ENCODE data around the gene SLC25A52.
"Not testable (repeated sequence)": the region's sequence is repeated elsewhere in the genome, so short reads cannot be mapped to it uniquely, and the experiment has no call there.

Gene SLC25A52, protein sequence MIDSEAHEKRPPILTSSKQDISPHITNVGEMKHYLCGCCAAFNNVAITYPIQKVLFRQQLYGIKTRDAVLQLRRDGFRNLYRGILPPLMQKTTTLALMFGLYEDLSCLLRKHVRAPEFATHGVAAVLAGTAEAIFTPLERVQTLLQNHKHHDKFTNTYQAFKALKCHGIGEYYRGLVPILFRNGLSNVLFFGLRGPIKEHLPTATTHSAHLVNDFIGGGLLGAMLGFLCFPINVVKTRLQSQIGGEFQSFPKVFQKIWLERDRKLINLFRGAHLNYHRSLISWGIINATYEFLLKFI

DNA sequence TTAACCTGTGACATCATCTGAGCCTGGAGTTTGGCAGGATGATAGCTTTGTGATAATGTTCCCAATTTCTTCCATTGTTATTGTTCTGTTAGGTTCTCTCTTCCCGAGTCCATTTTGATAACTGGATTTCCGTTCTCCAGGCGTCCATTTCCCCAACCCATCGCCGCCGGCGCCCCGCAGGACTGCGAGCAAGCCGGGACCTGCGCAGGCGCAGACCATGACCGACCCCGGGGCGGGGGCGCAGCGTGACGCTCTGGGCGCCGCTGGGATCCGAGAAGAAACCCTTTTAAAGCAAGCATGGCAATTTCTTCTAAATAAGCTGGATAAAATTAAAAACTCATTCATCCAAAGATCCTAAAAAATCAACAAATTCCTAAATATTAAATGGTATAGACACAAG lies at the start of gene SLC25A52:
SLC25A52 (minus strand) TSS at position 186 of the 400 bp plus-strand sequence. CDS start 219 bp downstream, outside the sequence.
- no peak for DNase-seq (ENCODE audit: low read depth)

DNA sequence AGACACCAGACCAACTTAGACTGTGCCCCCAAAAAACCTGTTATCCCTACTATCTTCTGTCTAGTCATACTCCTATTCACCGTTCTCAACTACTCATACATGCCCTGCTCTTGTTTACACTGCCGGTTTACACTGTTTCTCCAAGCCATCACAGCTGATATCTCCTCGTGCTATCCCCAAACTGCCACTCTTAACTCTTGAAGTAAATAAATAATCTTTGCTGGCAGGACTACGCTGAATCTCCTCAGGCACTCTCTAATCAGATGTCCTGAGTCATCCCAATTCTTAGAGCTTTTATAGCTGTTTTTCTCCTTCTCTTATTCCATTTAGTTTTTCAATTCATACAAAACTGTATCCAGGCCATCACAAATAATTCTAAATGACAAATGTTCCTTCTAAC lies 48.4 kb upstream of the SLC25A52 start:
- not testable (repeated sequence) for DNase-seq (ENCODE audit: low read depth)

DNA sequence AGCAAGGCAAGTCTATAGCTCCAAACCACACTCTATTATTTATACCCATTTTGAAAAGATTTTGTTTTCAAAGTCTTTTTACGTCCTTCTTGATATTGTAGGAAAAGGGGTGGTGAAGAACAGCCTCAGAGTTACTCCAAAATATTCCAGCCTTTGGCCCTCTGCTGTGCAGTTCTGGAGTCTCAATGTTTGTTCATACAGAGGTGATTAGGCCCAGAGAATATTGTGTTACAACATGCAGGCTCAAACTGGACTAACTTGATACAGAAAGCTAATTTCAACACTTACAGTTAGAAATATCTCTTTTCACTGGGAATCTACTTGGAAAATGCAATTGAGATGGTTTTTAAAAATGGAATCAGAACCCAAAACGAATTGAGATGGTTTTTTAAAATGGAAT lies 40.4 kb upstream of the SLC25A52 start:
- no peak for DNase-seq (ENCODE audit: low read depth)

DNA sequence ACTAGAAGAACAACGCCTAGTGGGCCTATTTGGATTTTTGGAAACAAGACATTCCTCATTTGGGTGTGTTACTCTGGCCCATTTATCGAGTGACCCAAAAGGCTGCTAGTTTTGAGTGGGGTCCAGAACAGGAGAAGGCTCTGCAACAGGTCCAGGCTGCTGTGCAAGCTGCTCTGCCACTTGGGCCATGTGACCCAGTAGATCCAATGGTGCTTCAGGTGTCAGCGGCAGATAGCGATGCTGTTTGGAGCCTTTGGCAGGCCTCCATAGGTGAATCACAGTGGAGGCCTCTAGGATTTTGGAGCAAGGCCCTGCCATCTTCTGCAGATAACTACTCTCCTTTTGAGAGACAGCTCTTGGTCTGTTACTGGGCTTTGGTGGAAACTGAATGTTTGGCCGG lies 38.6 kb upstream of the SLC25A52 start:
- DNase-seq (ENCODE audit: low read depth): not testable (repeated sequence)

DNA sequence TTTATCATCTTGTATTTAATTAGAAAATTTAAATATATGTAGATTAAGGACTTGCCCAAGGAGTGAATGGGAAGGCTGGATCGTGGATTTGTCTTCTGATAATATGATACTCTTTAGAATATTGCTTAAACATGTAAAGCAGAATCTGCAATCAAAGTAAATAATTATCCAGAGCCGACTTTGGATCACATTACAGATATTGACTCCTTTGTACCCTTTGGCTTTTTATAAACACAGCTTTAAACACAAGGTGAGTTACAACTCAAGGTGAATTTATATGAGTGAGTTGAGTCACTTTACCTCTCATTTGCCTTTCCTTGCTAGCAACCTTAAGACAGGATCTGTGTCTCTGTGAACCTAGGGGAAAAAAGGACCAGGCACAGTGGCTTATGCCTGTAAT lies 37.7 kb upstream of the SLC25A52 start:
- DNase-seq (ENCODE audit: low read depth): no peak

DNA sequence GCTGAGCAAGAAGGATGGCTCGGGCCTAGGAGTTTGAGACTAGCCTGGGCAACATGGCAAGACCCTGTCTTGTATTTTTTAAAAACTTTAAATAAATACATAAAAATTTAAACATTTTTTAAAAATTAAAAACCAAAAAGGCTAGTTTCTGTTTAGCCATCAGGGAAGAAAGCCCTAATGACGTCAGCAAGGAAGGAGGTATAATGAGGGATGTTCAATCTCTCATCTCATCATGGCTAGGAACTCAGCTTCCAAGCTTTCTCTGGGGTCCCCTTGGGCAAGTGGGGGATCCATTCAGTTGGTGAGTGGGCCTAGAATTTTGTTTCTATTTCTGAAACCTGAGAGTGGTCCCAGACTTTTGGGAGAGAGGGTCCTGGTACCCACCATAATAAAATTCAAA lies 35.1 kb upstream of the SLC25A52 start:
- no peak for DNase-seq (ENCODE audit: low read depth)

DNA sequence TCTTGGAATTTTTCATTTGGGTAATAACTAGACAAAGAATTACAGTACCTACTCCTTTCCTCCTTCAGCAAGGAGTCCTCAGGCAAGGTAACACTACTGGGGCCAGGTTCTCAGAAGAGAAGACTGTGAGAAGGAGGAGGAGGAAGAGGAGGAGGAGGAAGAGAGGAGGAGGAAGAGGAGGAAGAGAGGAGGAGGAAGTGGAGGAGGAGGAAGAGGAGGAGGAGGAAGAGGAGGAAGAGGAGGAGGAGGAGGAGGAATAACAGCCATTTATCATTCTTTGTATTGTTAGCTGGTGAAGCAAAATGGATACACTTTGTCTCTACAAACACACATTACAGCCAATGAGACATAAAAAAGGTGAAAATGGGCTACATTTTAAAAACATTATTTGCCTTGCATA lies 32.9 kb upstream of the SLC25A52 start:
- no peak for DNase-seq (ENCODE audit: low read depth)

DNA sequence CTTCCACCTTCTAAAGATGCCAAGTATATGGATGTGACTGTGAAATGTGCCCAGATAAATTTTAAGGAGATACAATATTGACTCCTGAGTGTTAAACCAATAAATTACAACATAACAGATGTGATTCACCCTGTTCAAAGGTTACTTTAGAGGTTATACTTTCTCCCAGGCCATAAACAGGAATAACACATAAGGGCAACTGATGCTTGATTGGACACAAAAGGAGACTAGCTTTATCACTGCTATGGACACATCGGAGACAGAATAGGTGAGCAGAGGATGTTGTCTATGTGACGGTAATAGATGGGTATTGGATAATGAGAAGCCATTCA lies 31.9 kb upstream of the SLC25A52 start:
- DNase-seq (ENCODE audit: low read depth): no peak

DNA sequence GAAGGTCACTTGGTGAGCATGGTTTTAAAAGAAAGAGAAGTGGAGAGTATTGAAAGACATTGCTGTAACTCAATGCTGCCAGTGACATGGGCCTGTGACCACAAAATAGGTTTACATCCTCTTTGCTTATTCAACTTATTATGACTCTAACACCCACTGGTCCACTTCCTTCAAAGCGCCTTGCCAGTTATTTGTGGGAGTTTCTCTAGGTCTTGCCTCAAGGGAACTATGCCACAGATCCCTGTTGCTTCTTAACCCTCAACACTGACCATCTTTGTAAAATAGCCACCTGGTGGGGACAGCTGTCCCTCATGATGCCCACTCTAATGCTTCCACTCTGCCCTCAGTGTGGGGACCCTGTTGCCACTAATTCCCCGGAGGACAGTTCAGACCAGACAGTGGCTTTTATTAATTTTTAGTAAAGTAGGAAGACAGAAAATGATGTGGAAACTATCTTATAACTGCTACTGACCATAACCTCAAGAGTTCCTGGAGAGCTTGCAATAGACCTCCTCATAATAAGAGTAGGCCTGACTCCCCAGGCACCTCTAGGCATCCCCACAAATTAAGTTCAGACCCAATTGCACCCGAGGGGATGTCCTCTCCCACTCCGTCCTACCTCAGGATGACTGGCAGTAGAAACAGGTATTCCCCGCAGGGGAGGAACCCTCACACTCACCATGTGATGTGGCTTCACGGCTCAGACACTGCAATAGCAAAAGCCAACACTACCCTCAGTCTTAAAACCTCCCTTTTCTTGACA lies 31.3 kb upstream of the SLC25A52 start:
- no peak for DNase-seq (ENCODE audit: low read depth)

DNA sequence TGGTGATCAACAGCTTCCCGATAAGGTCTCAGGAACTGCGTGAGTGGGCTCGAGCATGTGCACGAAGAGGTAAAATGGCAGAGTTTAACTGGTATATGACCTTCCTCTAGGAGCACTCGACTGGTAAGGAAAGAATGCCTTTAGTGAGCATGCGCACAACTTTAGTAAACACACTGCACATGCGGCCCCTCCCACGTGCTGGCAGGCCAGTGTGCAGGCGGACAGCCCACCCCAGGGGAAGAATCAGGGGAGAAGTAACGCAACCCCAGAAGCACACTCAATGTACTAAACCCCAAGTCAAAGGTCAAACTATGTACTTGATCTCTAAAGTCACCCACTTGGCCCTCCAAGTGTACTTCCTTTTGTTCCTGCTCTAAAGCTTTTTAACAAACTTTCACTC lies 28.7 kb upstream of the SLC25A52 start:
- DNase-seq (ENCODE audit: low read depth): no peak

DNA sequence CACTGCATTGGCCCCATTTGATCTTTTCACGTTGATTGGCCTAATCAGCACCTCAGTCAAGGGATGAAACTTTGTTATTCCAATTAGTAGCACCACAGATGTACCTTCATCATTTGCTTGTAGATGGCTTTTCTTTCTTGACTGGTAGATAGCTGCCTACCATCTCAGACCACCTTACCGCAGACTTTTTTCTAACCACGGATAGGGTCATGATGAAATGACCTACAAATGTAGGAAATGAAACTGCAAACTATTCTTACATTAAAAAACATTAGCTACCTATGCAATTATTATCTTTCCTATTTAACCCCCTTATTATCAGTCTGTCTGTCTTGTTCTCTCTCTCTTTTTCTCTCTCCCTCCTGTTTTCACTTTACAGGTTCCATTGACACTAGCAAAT lies 22.4 kb upstream of the SLC25A52 start:
- no peak for DNase-seq (ENCODE audit: low read depth)

DNA sequence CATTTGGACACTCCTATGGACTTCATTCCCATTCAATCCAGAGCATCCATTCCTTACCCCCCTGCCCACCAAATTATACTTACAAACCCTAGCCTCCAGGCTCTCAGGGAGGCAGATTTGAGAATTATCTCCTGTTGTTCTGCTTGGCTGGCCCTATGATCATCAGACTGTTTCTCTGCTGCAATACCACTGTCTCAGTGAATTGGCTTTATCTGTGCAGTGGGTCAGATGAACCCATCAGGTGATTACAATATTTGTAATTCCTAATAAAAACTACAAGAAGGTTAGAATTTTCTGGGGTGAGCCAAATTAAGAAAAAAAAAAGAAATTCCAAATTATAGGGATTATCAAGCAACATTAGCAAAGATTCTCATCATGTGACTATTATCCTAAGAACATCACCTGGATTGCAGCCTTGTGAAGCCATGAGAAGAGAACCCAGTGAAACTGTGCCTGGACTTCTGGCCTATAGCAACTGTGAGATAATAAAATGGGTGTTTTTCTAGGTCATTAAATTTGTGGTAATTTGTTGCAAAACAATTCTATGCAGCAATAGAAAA lies 17.8 kb upstream of the SLC25A52 start:
- no peak for DNase-seq (ENCODE audit: low read depth)

DNA sequence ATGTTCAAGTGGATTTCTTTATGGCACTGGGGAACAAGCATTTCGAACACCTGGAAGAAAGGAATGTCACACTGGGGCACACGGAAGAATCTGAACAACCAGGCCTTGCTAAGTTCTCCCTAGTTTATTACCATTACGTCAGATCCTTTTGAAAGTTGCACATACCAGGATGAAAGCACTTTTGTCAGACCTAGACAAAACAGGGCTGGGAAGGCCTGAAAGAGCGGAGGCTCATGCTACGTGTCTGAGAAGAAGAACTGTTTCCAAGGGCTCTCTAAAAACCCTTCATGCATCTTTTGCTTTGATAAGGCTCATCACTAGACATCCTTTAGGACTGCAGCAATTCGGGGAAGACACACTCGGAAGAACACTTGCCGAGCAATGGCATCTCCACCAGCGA lies 15.4 kb upstream of the SLC25A52 start:
- DNase-seq (ENCODE audit: low read depth): no peak

DNA sequence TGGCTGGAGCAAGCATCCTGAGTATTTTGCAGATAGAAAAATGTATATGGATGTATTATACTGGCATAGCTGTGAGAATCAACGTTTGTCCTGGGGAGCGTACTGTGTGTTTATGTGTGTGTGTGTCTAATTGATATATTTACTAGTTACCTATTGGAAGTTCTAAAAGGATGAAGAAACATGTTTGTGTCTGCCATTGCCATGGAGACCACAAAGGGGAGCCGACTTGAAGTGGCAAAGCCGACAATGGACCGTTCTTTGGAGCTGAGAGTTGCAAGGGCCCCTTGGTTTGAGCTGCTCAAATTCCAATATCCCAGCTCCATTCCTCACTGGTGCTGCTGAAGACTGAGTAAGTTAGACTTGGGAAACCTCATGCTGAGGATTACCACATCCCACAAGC lies 14.3 kb upstream of the SLC25A52 start:
- DNase-seq (ENCODE audit: low read depth): no peak

DNA sequence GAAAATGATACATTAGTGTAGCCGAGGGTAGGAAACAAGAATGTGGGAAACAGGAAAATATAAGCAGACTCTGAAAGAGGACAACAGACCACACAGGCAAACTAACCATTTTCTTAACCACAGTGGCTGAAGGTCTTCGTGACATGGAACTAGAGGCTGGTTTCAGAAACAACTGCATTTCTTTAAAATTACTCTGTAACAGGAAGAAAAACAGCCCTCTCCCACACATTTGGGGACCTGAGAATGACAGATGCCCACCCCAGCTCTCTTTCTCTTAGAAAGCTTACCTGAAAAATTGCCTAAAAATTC lies 13.8 kb upstream of the SLC25A52 start:
- DNase-seq (ENCODE audit: low read depth): no peak

DNA sequence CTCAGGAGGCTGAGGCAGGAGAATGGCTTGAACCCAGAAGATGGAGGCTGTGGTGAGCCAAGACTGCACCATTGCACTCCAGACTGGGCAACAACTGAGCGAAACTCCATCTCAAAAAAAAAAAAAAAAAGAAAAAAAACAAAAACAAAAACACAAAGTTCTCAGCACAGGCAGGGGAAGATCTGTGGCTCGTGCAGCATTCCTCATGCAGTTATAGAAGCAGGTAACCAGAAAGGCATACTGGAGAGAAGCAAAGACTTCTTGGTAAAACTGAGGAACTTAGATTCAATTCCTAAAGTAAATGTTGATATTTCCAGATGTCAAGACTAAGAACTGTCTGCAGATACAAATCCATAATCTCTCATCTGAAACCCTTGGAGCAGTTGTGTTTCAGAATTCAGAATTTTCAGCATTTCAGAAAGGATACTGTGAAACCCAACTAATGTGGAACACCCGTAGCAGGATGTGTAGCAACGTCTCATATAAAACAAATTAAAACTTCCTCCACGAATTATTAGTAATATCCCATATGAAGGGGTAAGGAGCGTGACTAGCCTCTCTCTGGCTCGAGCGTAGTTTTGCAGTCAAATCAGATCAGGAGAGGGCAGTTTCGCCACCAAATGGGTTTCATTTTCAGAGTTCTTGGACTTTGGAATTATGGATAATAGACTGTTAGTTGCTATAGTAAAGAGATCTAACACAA lies 13.2 kb upstream of the SLC25A52 start:
- no peak for DNase-seq (ENCODE audit: low read depth)

DNA sequence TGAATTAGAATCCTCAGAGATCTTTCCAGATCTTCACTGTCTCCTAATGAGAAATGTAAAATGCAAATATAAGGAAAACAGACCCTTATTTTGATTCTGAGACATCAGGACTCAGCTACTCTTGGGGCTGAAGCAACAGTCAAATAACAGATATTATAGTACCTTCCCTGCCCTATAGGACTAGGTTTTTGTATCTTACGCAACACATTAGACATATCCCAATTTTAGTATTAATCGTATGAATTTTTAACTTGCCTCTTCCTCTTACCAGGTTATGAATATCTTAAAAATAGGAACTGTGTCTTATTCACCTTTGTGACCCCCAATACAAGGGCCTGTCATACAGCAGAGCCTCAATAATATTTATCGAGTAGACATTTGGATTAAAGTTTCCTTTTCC lies 12.0 kb upstream of the SLC25A52 start:
- DNase-seq (ENCODE audit: low read depth): no peak

DNA sequence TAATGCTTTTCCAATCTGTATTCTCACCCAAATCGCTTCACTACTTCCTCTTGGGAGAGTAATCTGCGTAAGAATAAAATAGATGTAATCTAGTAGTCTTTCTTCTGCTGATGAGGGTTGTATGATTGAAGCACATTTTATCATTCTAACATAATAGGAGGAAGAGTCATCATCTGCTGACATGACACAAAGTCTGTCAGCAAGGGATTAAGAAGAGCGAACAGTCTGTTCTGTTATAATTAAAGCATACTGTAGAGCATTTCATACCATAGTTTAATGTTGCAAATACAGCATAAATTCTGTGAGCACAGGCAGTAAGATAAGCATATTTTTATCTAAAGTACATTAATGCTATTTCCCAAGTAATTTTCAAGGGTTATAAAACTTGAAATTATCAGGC lies 10.4 kb downstream of the SLC25A52 start:
- DNase-seq (ENCODE audit: low read depth): no peak

DNA sequence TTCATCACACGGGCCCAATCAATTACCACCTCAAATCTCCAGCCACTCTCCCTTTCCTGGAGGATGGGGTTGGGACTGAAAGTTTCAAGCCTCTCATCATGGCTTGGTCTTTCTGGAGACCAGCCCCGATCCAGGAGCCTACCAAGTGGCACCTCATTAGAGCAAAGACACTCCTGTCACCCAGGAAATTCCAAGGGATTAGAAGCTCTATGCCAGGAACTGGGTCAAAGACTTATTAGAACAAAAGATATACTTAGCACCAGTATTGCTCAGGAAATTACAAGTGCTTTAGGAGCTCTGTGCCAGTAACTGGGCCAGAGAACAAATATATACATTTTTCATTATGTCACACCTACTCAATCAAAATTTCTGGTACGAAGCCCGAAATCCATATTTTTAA lies 14.3 kb downstream of the SLC25A52 start:
- DNase-seq (ENCODE audit: low read depth): no peak

DNA sequence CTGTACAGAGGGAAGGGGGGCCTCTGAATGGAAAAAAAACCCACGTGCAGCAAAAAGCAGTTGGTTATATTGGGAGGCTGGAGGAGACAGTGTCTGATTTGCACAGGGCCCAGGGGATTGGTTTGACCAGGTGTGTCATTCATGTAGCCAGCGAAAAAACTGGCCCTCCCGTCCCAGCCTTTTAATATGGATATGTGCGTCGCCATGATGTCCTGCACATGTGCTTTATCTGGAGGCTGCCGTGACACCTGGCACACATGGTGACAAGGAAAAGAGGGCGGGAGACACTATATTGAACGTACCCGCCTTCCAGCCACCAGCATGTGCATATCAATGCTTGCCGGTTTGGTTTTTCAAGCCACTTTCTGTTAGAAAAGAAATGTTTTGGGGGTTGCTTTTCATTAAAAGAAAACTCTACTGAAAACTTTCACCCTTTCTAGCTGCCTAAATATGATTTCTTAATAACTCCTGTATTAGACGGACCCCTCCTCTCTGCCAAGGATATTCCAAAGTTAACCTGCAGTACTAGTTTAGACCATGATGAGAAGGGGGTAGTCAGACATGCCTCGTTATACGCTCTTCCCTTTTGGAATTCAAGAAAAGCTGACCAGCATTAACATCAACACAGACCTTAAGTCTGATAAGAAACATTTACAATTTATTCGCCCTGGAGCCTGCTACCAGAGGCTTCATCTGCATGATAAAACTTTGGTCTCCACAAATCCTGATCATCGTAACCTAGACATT lies 16.2 kb downstream of the SLC25A52 start:
- DNase-seq (ENCODE audit: low read depth): no peak

DNA sequence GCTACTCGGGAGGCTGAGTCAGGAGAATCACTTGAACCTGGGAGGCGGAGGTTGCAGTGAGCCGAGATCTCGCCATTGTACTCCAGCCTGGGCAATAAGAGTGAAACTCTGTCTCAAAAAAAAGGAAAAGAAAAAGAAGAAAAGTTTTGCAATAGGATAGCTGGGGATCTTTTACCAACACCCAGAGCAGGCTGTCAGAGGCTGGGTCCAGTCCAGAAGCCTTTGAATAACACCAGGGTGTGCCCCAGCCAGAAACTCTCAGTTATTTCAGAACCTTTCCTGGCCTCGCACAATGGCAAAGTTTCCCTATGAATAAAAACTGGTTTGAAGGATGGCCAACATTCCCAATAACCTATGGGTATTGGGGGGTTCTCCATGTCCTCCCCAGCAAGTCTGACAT lies 17.1 kb downstream of the SLC25A52 start:
- not testable (repeated sequence) for DNase-seq (ENCODE audit: low read depth)

DNA sequence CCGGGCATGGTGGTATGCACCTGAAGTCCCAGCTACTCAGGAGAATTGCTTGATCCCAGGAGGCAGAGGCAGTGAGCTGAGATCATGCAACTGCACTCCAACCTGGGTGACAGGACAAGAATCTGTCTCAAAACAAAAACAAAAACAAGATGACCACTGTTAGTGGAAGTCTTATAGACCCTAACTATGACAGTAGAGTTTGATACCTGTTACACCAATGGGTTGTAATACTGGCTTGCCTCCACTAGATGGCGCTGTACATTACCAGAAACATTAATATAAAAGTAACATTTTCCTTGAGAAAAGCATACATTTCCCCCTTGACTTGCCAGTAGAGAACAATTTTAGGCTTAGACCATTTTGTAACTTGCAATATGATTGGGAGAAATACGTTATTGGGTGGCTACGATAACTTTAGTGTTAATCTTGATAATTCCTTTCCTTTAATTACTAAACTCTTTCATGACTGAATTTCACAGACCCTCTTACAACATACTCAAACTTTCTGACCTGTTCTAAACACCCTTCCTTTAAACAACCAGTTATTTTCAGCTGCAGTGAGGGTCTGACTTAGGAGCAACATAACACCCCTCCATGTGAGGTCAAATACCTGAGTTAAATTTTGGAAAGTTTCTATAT lies 19.5 kb downstream of the SLC25A52 start:
- DNase-seq (ENCODE audit: low read depth): peak; percentile 45
